Activated naive CD4-positive, alpha-beta T cell treated with anti-CD3 and anti-CD28 coated beads, Interleukin-2, amount 50 U/mL, for 72 hours (primary cell): ENCODE measurements around the gene RFC1. TPM values are rescaled to one million over a fixed set of nuclear protein-coding genes. Genes with fewer than 3 reads are reported as not detected.
A peak's percentile ranks its signal among the peaks of the same experiment; 100 is the strongest.
"Not testable (repeated sequence)": the region's sequence is repeated elsewhere in the genome, so short reads cannot be mapped to it uniquely, and the experiment has no call there.

Source experiments
- ATAC-seq, 2 donors: fragments of 150-1000 bp; cut with Tn5 transposase; 2 replicates each; pipeline ENCODE4 v1.10.0; 2021; ENCODE audit warnings: mild to moderate bottlenecking in 2 of 2, moderate library complexity in 2 of 2
- DNase-seq, 2 donors: peaks; one replicate each; pipeline ENCODE4 v3.0.0; 2021 to 2022; ENCODE audit warnings: low spot score in 2 of 2
- H3K27ac Mint-ChIP-seq, 2 donors: one replicate each; pipeline ENCODE4 v1.8.0; 2022; ENCODE audit warnings: mild to moderate bottlenecking in 2 of 2, mixed read lengths in 2 of 2
- H3K36me3 Mint-ChIP-seq, 2 donors: one replicate each; pipeline ENCODE4 v1.8.0; 2022; ENCODE audit warnings: mixed read lengths in 2 of 2
- H3K9me3 Mint-ChIP-seq, 2 donors: one replicate each; pipeline ENCODE4 v1.8.0; 2022; ENCODE audit warnings: mixed read lengths in 2 of 2
- total RNA-seq, 2 donors: library from RNA; stranded (reverse); gene quantifications; one replicate each; pipeline ENCODE4 v1.2.3, GENCODE V29; 2022

The RFC1 gene
- total RNA-seq, 2 donors from 2014 or later: 97.7 to 105 TPM

GRCh38 chr4:39363773-39364393 is 2.3 kb downstream of the RFC1 start:
- Mint-ChIP-seq H3K9me3 (peaks cover 0 to 3% of the 10 kb centered on the region in 2 donors), H3K27ac (peak overlapping the region; percentile 32 to 39), H3K36me3 (peaks cover 14 to 33% of the 10 kb centered on the region in 2 donors)
- peak; percentile 20 to 26 for ATAC-seq
- no peak for DNase-seq

GRCh38 chr4:39362827-39363226 is 3.3 kb downstream of the RFC1 start:
- ATAC-seq: no peak
- no peak overlapping the region for H3K27ac Mint-ChIP-seq
- DNase-seq: no peak
- peaks cover 14 to 39% of the 10 kb centered on the region in 2 donors for H3K36me3 Mint-ChIP-seq
- peaks cover 0 to 6% of the 10 kb centered on the region in 2 donors for H3K9me3 Mint-ChIP-seq

DNA sequence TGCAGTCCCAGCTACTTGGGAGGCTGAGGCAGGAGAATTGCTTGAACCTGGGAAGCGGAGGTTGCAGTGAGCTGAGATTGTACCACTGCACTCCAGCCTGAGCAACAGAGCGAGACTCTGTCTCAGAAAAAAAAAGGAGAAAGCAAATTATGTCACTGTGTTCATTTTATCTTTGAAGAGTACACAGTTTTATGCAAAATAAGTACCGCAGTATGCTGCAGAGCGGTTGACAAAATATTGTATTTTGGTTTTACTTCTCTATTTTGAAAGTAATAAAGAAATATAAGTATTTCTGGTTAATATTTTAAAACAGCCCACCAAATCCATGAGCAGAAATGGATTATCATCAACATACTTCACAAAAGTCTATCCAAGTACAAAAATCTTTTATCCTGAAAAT is 5.6 kb downstream of the RFC1 start:
- not testable (repeated sequence) for H3K27ac Mint-ChIP-seq, ATAC-seq, DNase-seq, H3K9me3 Mint-ChIP-seq
- peaks cover 6 to 34% of the 10 kb centered on the region in 2 donors for H3K36me3 Mint-ChIP-seq

DNA sequence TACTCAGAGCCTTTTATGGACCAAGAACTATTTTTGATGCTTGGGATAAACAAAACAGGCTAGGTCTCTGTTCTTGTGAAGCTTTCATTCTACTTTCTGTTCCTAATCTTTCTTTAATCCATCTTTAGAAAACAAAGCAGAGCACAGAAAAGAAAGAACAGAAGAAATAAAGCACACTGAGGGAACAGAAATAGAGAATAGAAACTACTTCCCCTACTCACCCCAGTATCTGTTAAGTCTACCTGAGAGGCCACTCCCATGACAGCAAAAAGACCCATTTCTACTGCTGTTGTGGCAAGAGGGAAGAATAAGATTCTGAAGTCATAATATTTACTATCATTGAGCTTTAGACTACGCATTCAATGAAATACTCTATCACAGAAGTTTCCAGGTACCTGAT is 9.2 kb downstream of the RFC1 start:
- Mint-ChIP-seq H3K36me3 (peaks cover 0 to 27% of the 10 kb centered on the region in 2 donors), H3K9me3 (peaks cover 0 to 6% of the 10 kb centered on the region in 2 donors), H3K27ac (peak overlapping the region in 1 of 2 donors; percentile 44)
- DNase-seq (no peak), ATAC-seq (no peak)

- DNase-seq (no peak), ATAC-seq (no peak)
- peak overlapping the region; percentile 96 to 99 for H3K27ac Mint-ChIP-seq
- H3K9me3 Mint-ChIP-seq: peaks cover 0 to 14% of the 10 kb centered on the region in 2 donors
- peaks cover 14 to 35% of the 10 kb centered on the region in 2 donors for H3K36me3 Mint-ChIP-seq
Observed at GRCh38 chr4:39354254-39354552, 12.0 kb downstream of the RFC1 start.

DNA sequence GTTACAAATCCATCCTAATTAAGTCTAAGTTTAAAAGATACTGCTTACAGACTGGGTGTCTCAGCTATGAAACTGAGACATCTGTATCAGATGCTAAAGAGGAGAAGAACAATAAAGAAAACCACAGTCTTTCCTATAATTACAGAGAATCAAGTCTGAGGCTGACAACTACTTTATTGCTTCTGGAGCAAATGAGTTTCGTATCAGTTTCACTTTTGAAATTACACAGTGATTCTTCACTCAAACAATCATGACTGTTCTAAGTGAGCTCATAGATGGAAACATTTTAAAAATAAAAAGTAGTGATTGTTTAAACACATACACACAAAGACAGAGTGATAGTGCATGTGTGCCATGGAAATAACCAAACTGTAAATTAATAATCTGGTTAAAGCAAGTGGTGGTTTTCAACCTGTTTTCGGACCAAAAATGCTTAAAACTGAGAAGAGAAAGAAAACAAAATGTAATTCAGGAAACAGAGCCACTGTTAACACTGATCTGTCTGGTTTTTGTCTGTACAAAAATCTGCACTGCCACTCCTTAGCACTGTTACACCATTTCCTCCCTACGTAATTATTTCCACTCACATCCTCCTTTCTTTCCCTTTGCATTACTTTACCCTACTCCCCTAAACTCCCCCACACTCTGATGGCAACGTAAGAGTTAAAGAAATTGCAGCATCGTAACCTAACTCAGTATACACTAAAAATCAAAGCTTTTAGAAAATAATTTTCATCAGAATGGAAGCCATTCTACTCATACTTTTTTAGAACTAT is 12.5 kb downstream of the RFC1 start:
- H3K9me3 Mint-ChIP-seq: peaks cover 0 to 10% of the 10 kb centered on the region in 2 donors
- no peak for DNase-seq
- H3K27ac Mint-ChIP-seq: peak overlapping the region; percentile 96 to 99
- peak; percentile 89 to 91 for ATAC-seq
- H3K36me3 Mint-ChIP-seq: peaks cover 17 to 33% of the 10 kb centered on the region in 2 donors

GRCh38 chr4:39353149-39353477 is 13.0 kb downstream of the RFC1 start:
- peaks cover 17 to 34% of the 10 kb centered on the region in 2 donors for H3K36me3 Mint-ChIP-seq
- peaks cover 0 to 10% of the 10 kb centered on the region in 2 donors for H3K9me3 Mint-ChIP-seq
- peak overlapping the region; percentile 96 to 99 for H3K27ac Mint-ChIP-seq
- not testable (repeated sequence) for DNase-seq, ATAC-seq

DNA sequence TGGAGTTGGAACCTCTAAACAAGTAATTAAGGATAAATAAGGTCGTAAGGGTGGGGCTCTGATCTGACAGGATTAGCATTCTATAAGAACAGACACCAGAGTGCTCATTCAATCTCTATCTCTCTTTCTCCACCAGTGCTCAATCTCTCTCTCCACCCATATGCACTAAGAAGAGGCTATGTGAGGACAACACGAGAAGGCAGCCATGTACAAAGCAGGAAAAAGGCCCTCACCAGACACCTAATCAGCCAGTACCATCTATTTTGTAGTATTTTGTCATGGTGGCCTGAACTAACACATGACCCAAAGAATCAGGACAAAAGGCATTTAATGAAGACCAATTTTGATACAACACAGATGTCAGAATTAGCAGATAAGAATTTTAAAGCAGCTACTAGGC is 16.8 kb downstream of the RFC1 start:
- H3K9me3 Mint-ChIP-seq: peaks cover 0 to 10% of the 10 kb centered on the region in 2 donors
- no peak for ATAC-seq
- peaks cover 25 to 41% of the 10 kb centered on the region in 2 donors for H3K36me3 Mint-ChIP-seq
- H3K27ac Mint-ChIP-seq: peak overlapping the region; percentile 6 to 52
- no peak for DNase-seq

GRCh38 chr4:39348371-39349315 is 17.5 kb downstream of the RFC1 start:
- peaks cover 0 to 10% of the 10 kb centered on the region in 2 donors for H3K9me3 Mint-ChIP-seq
- no peak for DNase-seq
- peak overlapping the region; percentile 12 to 52 for H3K27ac Mint-ChIP-seq
- ATAC-seq: peak; percentile 17 to 38
- peaks cover 25 to 41% of the 10 kb centered on the region in 2 donors for H3K36me3 Mint-ChIP-seq

GRCh38 chr4:39346856-39347519 is 19.2 kb downstream of the RFC1 start:
- peaks cover 25 to 56% of the 10 kb centered on the region in 2 donors for H3K36me3 Mint-ChIP-seq
- DNase-seq (no peak), ATAC-seq (no peak)
- peak overlapping the region; percentile 40 to 52 for H3K27ac Mint-ChIP-seq
- peaks cover 0 to 10% of the 10 kb centered on the region in 2 donors for H3K9me3 Mint-ChIP-seq

DNA sequence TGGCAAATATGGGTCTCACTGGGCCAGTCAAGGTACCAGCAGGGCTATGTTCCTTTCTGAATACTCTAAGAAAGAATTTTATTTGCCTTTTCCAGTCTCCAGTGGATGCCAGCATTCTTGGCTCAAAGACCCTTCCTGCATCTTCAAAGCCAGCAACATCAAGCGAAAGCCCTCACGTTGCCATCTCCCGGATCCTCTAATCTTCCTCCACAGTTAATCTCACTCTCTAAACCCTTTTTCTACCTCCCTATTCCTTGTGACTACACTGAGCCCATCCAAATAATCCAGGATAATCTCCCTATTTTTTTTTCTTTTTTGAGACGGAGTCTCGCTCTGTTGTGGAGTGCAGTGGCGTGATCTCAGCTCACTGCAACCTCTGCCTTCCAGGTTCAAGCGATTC is 23.4 kb downstream of the RFC1 start:
- Mint-ChIP-seq H3K27ac (no peak overlapping the region), H3K36me3 (peaks cover 7 to 59% of the 10 kb centered on the region in 2 donors), H3K9me3 (no peaks in the 10 kb centered on the region)
- ATAC-seq: no peak
- no peak for DNase-seq

DNA sequence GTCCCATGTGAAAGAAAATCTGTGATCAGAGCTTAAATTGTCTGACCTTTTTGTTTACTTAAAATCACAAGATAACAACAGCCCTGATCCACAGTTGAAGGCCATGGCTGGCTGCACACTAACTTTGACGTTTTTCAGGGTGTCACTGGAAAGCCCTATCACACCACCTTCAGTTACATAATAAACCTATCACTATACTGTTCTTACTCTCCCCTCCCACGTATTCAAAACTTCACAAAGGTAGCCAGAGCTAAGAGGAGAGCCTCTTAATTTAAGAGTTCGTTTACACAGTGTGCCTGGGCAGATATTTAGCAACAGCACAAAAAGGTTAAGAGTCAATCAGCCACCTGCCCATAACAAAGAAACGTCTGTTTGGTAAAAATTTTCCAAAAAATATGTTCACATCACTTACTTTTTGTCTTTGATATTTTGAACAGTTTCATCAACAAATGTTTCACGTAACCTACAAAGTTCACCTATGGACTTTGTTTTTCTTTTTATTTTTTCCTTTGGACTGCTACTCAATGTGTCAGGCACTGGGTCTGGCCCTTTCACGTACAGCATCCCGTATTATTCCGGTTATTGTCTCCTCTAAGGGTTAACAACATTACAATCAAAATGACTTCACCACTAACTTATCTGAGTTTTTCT is 25.0 kb downstream of the RFC1 start:
- peaks cover 0 to 47% of the 10 kb centered on the region in 2 donors for H3K36me3 Mint-ChIP-seq
- H3K9me3 Mint-ChIP-seq: no peaks in the 10 kb centered on the region
- DNase-seq (no peak), ATAC-seq (no peak)
- no peak overlapping the region for H3K27ac Mint-ChIP-seq

DNA sequence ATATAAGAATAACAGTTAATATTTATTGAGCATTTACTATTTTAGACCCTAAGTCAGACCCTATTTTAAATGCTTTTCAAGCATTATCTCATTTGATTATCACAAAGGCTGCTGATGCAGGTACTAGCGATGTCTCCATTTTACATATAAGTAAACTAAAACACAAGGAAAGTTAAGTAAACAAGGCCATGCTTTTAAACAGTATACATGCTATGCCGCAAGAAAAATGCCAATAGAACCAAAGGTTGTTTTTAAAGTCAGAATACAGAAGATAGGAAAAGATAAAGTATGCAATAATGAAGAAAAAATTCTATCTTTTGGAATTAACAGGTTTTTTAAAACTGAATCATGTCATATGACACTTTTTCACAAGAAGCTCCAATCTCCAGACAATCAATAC is 26.2 kb downstream of the RFC1 start:
- Mint-ChIP-seq H3K36me3 (peaks cover 0 to 47% of the 10 kb centered on the region in 2 donors), H3K27ac (no peak overlapping the region), H3K9me3 (no peaks in the 10 kb centered on the region)
- no peak for DNase-seq
- ATAC-seq: no peak

DNA sequence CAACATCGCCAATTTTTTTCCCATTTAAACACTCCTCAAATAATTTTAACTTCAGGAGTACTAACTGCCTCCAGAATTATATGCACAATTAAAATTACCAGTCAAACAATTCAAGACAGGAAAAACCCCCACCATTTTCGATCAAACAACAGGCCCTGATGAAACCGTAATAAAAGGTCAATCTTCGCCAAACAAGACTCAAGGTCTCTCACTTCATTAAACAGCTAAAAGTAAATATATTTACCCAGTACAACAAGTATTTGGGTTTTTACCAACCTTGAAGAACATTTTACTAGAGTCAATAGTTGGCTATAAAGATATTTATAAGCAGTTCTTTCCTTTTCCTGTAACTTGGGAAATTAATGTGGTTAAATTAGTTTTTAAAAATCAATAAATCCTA is 28.3 kb downstream of the RFC1 start:
- H3K27ac Mint-ChIP-seq: no peak overlapping the region
- H3K9me3 Mint-ChIP-seq: no peaks in the 10 kb centered on the region
- DNase-seq (no peak), ATAC-seq (no peak)
- peaks cover 0 to 39% of the 10 kb centered on the region in 2 donors for H3K36me3 Mint-ChIP-seq

DNA sequence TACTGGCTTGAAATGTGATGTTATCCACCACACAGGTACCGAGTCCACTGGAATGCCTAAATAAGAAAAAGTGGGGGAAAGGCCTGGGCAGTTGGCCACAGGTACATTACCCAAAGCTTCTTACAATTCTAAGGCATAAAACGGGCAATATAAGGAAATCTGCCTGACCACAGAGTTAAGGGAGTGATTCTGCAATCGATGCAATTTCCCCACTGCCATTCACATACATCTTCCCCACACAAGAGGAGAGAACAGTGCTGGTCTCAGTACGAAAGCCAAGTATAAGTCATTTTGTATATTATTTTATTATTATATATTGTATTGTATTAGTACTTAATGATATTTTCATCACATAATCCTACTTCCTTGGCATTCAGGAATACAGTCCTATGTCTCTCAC is 30.6 kb downstream of the RFC1 start:
- DNase-seq (no peak), ATAC-seq (no peak)
- H3K9me3 Mint-ChIP-seq: no peaks in the 10 kb centered on the region
- peaks cover 0 to 18% of the 10 kb centered on the region in 2 donors for H3K36me3 Mint-ChIP-seq
- no peak overlapping the region for H3K27ac Mint-ChIP-seq

- ATAC-seq (no peak), DNase-seq (no peak)
- Mint-ChIP-seq H3K9me3 (no peaks in the 10 kb centered on the region), H3K36me3 (peaks cover 0 to 28% of the 10 kb centered on the region in 2 donors), H3K27ac (no peak overlapping the region)
Observed at GRCh38 chr4:39331191-39331590, 35.0 kb downstream of the RFC1 start.
